OCI-LY7 (cell line): ENCODE results near the gene COL18A1. TPM values are rescaled to one million over a fixed set of nuclear protein-coding genes. Genes with fewer than 3 reads are reported as not detected.

Source experiments
- BruUV-seq: library from RNA; stranded (reverse); fragments of 400-500 nt; replicated peaks from 2 replicates; lab custom pipeline; 2021; lab: Mats Ljungman, UMichigan
- CTCF ChIA-PET: fragments of 300-600 bp; sonication (Branson Sonifier 250); formaldehyde crosslinking; loops from one replicate; lab custom pipeline; 2022; ENCODE audit warnings: antibody characterized with exemption; ENCODE audit not compliant: unreplicated experiment; lab: Charles Lee
- POLR2A ChIA-PET: fragments of 300-600 bp; sonication (Branson Sonifier 250); formaldehyde crosslinking; loops from one replicate; lab custom pipeline; 2022; ENCODE audit warnings: antibody characterized with exemption; lab: Charles Lee
- DNase-seq: peaks from one replicate; pipeline ENCODE4 v3.0.0-alpha.2; 2015; ENCODE audit warnings: low spot score
- H2AFZ ChIP-seq: fragments of 200-600 bp; sonication (generic), shearing (Covaris generic); 2 replicates; pipeline ENCODE4 v1.6.1; 2014; ENCODE audit warnings: mild to moderate bottlenecking, antibody characterized with exemption, low read length, moderate library complexity
- H3K27ac ChIP-seq: fragments of 200-600 bp; sonication (generic); 2 replicates; pipeline ENCODE4 v1.5.1; 2014; ENCODE audit warnings: mixed run types, low read depth, mild to moderate bottlenecking, moderate library complexity, low read length, inconsistent platforms; ENCODE audit not compliant: poor library complexity, severe bottlenecking
- H3K36me3 ChIP-seq: fragments of 200-600 bp; sonication (generic); 2 replicates; pipeline ENCODE4 v1.6.1; 2014; ENCODE audit warnings: mild to moderate bottlenecking, antibody characterized with exemption, low read length, moderate library complexity, mixed read lengths; ENCODE audit not compliant: insufficient read depth
- H3K4me1 ChIP-seq: fragments of 200-600 bp; sonication (generic); 2 replicates; pipeline ENCODE4 v1.5.1; 2014; ENCODE audit warnings: mild to moderate bottlenecking, low read length; ENCODE audit not compliant: insufficient read depth, poor library complexity, severe bottlenecking
- H3K4me2 ChIP-seq: fragments of 200-600 bp; sonication (generic); 2 replicates; pipeline ENCODE4 v1.6.1; 2014; ENCODE audit warnings: mild to moderate bottlenecking, low read length
- H3K4me3 ChIP-seq: fragments of 200-600 bp; sonication (generic); 2 replicates; pipeline ENCODE4 v1.5.1; 2014; ENCODE audit warnings: mild to moderate bottlenecking, low read depth, low read length; ENCODE audit not compliant: poor library complexity, severe bottlenecking
- H3K79me2 ChIP-seq: fragments of 200-600 bp; sonication (generic); 2 replicates; pipeline ENCODE4 v1.6.1; 2016; ENCODE audit warnings: low read depth, mild to moderate bottlenecking, low read length, moderate library complexity, mixed read lengths; ENCODE audit not compliant: insufficient read depth
- H3K9me2 ChIP-seq: fragments of 200-600 bp; sonication (generic); 2 replicates; pipeline ENCODE4 v1.6.1; 2016; ENCODE audit warnings: mild to moderate bottlenecking, low read length, mixed read lengths; ENCODE audit not compliant: insufficient read depth
- H3K9me3 ChIP-seq: fragments of 200-600 bp; sonication (generic); 2 replicates; pipeline ENCODE4 v1.6.1; 2014; ENCODE audit warnings: mild to moderate bottlenecking, mixed run types, low read length, mixed read lengths
- H4K20me1 ChIP-seq: fragments of 200-600 bp; sonication (generic); 2 replicates; pipeline ENCODE4 v1.6.1; 2014; ENCODE audit warnings: mild to moderate bottlenecking, antibody characterized with exemption, low read length, moderate library complexity, mixed read lengths; ENCODE audit not compliant: insufficient read depth
- CTCF ChIP-seq: fragments of 200-600 bp; sonication (generic); conservative IDR thresholded peaks from 2 replicates; pipeline ENCODE4 v1.5.1; 2014; ENCODE audit warnings: mild to moderate bottlenecking, antibody characterized with exemption, low read length, moderate library complexity, mixed read lengths
- EZH2phosphoT487 ChIP-seq: fragments of 200-600 bp; sonication (generic); IDR thresholded peaks from 2 replicates; pipeline ENCODE4 v1.6.1; 2018; ENCODE audit warnings: low read depth, borderline replicate concordance, mild to moderate bottlenecking, mixed run types, antibody characterized with exemption, low read length, moderate library complexity, mixed read lengths
- intact Hi-C: fragments of 100-400 bp; cut with micrococcal nuclease; formaldehyde crosslinking; loops from one replicate; pipeline ENCODE4 v1.10.0; 2022; ENCODE audit not compliant: unreplicated experiment
- total RNA-seq, 2 experiments: library from RNA; depleted of rRNA in 1 of 2; stranded (reverse); fragments of >200 nt in 1 of 2; shearing (Covaris generic) in 1 of 2; gene quantifications; 2 replicates each; pipeline ENCODE4 v1.2.3, GENCODE V29; 2014 to 2022

COL18A1 gene
- total RNA-seq, 2 experiments from 2014 or later, result 0.23 to 7.4 TPM

GRCh38 chr21:45417256-45417950 lies 12.4 kb downstream of the COL18A1 start:
- Histone ChIP-seq H4K20me1 (no peaks in the 10 kb centered on the region), H3K27ac (no peak overlapping the region), H3K9me3 (no peaks in the 10 kb centered on the region), H3K4me3 (no peak overlapping the region), H3K4me1 (no peaks in the 10 kb centered on the region), H3K36me3 (no peaks in the 10 kb centered on the region), H3K9me2 (no peaks in the 10 kb centered on the region), H3K79me2 (no peaks in the 10 kb centered on the region), H2AFZ (no peak overlapping the region), H3K4me2 (no peak overlapping the region)
- ChIA-PET POLR2A (interaction anchor here (0.6 kb wide), 1 partner anchor 269 kb away, joined by 6 read pairs; no protein-coding TSS in a partner anchor), CTCF (no interaction called here)
- no peak for DNase-seq
- no TSS peak for BruUV-seq
- TF ChIP-seq EZH2phosphoT487 (no peak), CTCF (no peak)
- intact Hi-C loops, result no loop called here

GRCh38 chr21:45417951-45418300 lies 13.0 kb downstream of the COL18A1 start:
- BruUV-seq, result no TSS peak
- no peak for DNase-seq
- no peaks in the 10 kb centered on the region for H4K20me1 ChIP-seq
- no peak overlapping the region for H3K4me3 ChIP-seq
- ChIA-PET CTCF (no interaction called here), POLR2A (interaction anchor here (0.6 kb wide), 1 partner anchor 268 kb away, joined by 6 read pairs; no protein-coding TSS in a partner anchor)
- H3K9me2 ChIP-seq, result no peaks in the 10 kb centered on the region
- intact Hi-C loops, result no loop called here
- no peaks in the 10 kb centered on the region for H3K36me3 ChIP-seq
- H3K4me2 ChIP-seq, result no peak overlapping the region
- H3K27ac ChIP-seq, result no peak overlapping the region
- no peaks in the 10 kb centered on the region for H3K79me2 ChIP-seq
- H2AFZ ChIP-seq, result no peak overlapping the region
- TF ChIP-seq EZH2phosphoT487 (no peak), CTCF (no peak)
- no peaks in the 10 kb centered on the region for H3K9me3 ChIP-seq
- no peaks in the 10 kb centered on the region for H3K4me1 ChIP-seq

- no peak for DNase-seq
- no TSS peak for BruUV-seq
- TF ChIP-seq CTCF (no peak), EZH2phosphoT487 (no peak)
- no peak overlapping the region for H3K4me2 ChIP-seq
- no peaks in the 10 kb centered on the region for H4K20me1 ChIP-seq
- H3K79me2 ChIP-seq, result no peaks in the 10 kb centered on the region
- CTCF ChIA-PET, result no interaction called here
- no peaks in the 10 kb centered on the region for H3K36me3 ChIP-seq
- H3K9me2 ChIP-seq, result no peaks in the 10 kb centered on the region
- no peaks in the 10 kb centered on the region for H3K9me3 ChIP-seq
- H3K27ac ChIP-seq, result no peak overlapping the region
- POLR2A ChIA-PET, result no interaction called here
- intact Hi-C loops, result no loop called here
- no peaks in the 10 kb centered on the region for H3K4me1 ChIP-seq
- H2AFZ ChIP-seq, result no peak overlapping the region
- no peak overlapping the region for H3K4me3 ChIP-seq
Observed at GRCh38 chr21:45418301-45419071, 13.5 kb downstream of the COL18A1 start.
